K562 (cell line): ENCODE measurements around the gene RIT2.

ENCODE experiments used
- CEBPB ChIP-seq: fragments of 450-650 bp; IDR thresholded peaks from 2 replicates; pipeline ENCODE4 v1.6.1; 2016; ENCODE audit warnings: missing genetic modification characterization, missing compliant biosample characterization
- EZH2 ChIP-seq: IDR thresholded peaks from 2 replicates; pipeline ENCODE4 v1.6.1; 2012; ENCODE audit warnings: low read depth, mild to moderate bottlenecking, inconsistent platforms, low read length, borderline replicate concordance
- HNRNPUL1 ChIP-seq: fragments of 200-400 bp; formaldehyde crosslinking; IDR thresholded peaks from 2 replicates; pipeline ENCODE4 v1.6.1; 2017; ENCODE audit warnings: low read length
- PML ChIP-seq: IDR thresholded peaks from 2 replicates; pipeline ENCODE4 v1.6.1; 2012; ENCODE audit warnings: low read length, inconsistent platforms
- POLR2A ChIP-seq: fragments of 450-650 bp; conservative IDR thresholded peaks from 2 replicates; pipeline ENCODE4 v1.6.1; 2016
- ZNF184 ChIP-seq: sonication (generic); formaldehyde crosslinking; IDR thresholded peaks from 2 replicates; pipeline ENCODE4 v1.5.0; 2020; ENCODE audit warnings: missing genetic modification reagents
- TF ChIP-seq, protein P1 (sequence below): sonication (generic); formaldehyde crosslinking; IDR thresholded peaks from 2 replicates; pipeline ENCODE4 v1.8.0; 2022; ENCODE audit warnings: mild to moderate bottlenecking, missing genetic modification reagents
- TF ChIP-seq, protein P2 (sequence below): fragments of 450-650 bp; conservative IDR thresholded peaks from 2 replicates; pipeline ENCODE4 v1.6.1; 2016; ENCODE audit warnings: missing genetic modification characterization, low read depth, mild to moderate bottlenecking, missing compliant biosample characterization, moderate library complexity
- TF ChIP-seq, protein P3 (sequence below): fragments of 450-650 bp; IDR thresholded peaks from 2 replicates; pipeline ENCODE4 v1.7.0; 2016; ENCODE audit warnings: borderline replicate concordance

DNA sequence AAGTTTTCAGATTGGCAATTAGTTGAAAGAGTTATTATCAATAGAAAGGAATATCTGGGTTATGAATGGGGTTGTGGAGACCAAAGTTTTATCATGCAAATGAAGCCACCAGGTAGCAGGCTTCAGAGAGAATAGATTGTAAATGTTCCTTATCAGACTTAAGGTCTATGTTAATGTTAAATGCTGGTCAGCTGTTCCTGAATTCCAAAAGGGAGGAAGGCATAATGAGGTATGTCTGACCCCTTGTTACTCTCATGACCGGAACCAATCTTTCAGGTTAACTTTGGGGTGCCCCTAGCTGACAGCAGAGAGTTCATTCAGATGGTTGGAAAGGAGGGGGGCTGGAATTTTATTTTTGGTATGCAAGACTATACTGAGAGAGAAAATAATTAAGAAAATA is 47.9 kb downstream of the RIT2 start:
- TF ChIP-seq, protein P1, sequence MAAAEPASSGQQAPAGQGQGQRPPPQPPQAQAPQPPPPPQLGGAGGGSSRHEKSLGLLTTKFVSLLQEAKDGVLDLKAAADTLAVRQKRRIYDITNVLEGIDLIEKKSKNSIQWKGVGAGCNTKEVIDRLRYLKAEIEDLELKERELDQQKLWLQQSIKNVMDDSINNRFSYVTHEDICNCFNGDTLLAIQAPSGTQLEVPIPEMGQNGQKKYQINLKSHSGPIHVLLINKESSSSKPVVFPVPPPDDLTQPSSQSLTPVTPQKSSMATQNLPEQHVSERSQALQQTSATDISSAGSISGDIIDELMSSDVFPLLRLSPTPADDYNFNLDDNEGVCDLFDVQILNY (CRISPR knock-in tag): no peak
- TF ChIP-seq, protein P2, sequence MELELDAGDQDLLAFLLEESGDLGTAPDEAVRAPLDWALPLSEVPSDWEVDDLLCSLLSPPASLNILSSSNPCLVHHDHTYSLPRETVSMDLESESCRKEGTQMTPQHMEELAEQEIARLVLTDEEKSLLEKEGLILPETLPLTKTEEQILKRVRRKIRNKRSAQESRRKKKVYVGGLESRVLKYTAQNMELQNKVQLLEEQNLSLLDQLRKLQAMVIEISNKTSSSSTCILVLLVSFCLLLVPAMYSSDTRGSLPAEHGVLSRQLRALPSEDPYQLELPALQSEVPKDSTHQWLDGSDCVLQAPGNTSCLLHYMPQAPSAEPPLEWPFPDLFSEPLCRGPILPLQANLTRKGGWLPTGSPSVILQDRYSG: no peak
- TF ChIP-seq, protein P3, sequence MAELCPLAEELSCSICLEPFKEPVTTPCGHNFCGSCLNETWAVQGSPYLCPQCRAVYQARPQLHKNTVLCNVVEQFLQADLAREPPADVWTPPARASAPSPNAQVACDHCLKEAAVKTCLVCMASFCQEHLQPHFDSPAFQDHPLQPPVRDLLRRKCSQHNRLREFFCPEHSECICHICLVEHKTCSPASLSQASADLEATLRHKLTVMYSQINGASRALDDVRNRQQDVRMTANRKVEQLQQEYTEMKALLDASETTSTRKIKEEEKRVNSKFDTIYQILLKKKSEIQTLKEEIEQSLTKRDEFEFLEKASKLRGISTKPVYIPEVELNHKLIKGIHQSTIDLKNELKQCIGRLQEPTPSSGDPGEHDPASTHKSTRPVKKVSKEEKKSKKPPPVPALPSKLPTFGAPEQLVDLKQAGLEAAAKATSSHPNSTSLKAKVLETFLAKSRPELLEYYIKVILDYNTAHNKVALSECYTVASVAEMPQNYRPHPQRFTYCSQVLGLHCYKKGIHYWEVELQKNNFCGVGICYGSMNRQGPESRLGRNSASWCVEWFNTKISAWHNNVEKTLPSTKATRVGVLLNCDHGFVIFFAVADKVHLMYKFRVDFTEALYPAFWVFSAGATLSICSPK: no peak
- no peak for TF ChIP-seq CEBPB (tag)
- TF ChIP-seq EZH2: no peak
- no peak for TF ChIP-seq ZNF184 (CRISPR knock-in tag)
- TF ChIP-seq POLR2A: no peak
- no peak for TF ChIP-seq PML
- no peak for TF ChIP-seq HNRNPUL1
